Caki2 (cell line): Measurements from ENCODE around the gene C4BPA. TPM values are rescaled to one million over a fixed set of nuclear protein-coding genes. Genes with fewer than 3 reads are reported as not detected.

ENCODE experiments used
- DNase-seq: peaks from one replicate; pipeline ENCODE4 v3.0.0-alpha.2; 2015; ENCODE audit warnings: low read depth
- in situ Hi-C: cut with HindIII; loops from 2 replicates; pipeline ENCODE4 v1.10.0; 2016; ENCODE audit warnings: low sequenced_read_pairs, low pct_unique_long_range_greater_than_20kb, mixed read lengths
- total RNA-seq: library from RNA; depleted of rRNA; stranded (reverse); fragments of >200 nt; shearing (Covaris generic); gene quantifications from 2 replicates; pipeline ENCODE4 v1.2.3, GENCODE V29; 2014; ENCODE audit warnings: low replicate concordance; rRNA removed

C4BPA gene
- not detected in 2 replicates for total RNA-seq

DNA sequence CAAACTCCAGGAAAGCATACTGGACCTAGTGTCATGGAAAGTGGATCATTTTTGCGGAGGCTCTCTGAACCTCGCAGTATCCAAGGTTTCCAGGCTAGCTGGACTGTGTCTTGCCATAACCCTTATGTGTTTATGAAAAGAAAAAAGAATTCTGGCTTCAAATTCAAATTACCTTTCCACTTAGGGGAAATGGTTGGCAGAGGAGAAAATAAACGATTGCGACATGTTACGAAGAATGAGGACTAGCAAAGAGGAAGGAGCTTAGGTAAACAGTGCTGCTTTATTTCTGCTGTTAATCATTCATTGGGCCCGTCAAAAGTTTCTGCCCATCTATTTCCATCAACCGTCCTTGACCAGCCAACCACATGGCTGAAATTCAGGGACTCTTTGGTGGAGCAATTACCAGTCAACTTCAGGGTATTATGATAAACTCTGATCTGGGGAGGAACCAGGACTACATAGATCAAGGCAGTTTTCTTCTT is at the start of gene C4BPA:
Gene C4BPA (plus strand): TSS at position 342 of the 482 bp plus-strand sequence. CDS start 8,793 bp downstream, outside the sequence.
- in situ Hi-C loops = no loop called here
- peak; percentile 27 for DNase-seq

DNA sequence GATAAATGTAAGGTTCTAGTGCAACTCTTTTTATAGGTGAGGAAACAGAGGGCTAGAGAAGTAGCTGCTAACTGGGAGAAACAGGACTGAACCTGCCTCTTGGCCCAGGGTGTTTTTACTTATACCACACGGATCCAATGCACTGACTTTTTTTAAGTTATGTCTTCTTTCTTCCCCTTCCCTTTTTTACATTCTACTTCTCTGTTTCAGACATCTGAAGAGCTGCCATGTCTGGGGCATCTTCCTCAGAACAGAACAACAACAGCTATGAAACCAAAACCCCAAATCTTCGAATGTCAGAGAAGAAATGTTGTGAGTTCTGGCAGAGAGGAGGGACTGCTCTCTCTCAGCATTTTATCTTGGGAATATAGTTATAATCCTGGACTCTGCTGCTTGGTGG is 49.5 kb upstream of the C4BPA start:
- in situ Hi-C loops = no loop called here
- no peak for DNase-seq

DNA sequence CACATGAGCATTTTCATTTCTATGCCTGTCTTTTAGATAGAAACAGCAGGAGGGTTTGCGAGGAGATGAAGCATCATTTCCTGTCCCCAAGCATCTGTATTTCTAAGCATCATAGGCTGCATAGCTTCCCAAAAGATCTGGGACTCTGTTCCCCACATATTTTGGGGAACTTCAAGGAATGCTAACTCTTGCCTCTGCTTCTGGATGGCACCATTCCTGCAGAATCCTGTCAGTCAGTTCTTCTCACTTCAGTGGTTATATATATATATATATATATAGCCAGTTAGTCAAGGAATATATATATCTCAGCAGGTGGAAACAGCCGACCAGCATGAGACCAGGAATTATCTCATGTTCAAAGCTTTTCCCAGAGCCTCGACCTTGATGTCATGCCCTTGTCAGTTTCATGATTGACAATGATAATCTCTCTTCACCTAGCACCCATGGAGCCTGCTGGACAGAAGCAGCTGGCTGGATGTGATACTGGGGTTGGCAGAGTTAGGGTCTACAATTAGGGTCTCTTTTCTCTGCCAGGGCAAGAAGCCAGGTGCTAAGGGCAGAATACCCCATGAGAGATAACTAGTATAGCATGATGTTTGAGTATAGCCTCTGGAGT is 48.5 kb upstream of the C4BPA start:
- DNase-seq = no peak
- in situ Hi-C loops = no loop called here

DNA sequence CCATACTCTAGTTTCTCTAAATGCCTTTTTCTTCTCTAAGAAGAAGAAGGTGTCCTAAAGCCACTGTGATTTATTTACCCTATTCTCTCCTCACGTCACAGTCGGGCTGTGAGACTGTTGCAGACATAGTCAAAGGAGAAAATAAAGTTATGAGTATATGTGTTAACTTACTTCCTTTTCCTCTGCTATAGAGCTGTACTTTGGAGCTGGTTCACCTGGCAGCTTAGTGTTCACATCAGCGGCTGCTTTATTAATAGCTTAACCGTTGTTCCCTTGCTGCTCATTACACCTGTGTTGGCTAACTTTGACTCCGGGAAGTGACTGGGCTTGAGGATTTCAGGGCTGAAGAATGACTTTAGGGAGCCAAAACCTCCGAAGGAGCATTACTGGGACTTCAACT is 47.4 kb upstream of the C4BPA start:
- DNase-seq = no peak
- in situ Hi-C loops = no loop called here

DNA sequence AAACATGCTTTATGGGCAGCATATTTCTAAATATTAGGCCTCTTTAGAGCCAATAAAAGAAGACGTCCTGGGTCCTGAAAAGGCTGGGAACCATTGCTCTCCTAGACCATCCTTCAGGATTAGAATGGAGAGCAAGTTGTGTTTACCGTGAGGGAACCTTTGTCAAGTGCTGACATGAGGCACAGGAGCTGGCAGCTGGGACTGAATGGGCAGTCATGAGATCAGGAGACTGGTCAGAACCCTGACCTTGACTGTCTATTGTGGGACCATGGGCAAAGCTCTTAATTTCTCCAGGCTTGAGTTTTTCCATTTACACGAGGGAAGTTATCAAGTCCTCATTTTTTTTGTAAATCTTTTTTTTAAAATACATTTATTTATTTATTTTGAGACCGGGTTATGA is 45.8 kb upstream of the C4BPA start:
- in situ Hi-C loops = no loop called here
- DNase-seq = no peak

DNA sequence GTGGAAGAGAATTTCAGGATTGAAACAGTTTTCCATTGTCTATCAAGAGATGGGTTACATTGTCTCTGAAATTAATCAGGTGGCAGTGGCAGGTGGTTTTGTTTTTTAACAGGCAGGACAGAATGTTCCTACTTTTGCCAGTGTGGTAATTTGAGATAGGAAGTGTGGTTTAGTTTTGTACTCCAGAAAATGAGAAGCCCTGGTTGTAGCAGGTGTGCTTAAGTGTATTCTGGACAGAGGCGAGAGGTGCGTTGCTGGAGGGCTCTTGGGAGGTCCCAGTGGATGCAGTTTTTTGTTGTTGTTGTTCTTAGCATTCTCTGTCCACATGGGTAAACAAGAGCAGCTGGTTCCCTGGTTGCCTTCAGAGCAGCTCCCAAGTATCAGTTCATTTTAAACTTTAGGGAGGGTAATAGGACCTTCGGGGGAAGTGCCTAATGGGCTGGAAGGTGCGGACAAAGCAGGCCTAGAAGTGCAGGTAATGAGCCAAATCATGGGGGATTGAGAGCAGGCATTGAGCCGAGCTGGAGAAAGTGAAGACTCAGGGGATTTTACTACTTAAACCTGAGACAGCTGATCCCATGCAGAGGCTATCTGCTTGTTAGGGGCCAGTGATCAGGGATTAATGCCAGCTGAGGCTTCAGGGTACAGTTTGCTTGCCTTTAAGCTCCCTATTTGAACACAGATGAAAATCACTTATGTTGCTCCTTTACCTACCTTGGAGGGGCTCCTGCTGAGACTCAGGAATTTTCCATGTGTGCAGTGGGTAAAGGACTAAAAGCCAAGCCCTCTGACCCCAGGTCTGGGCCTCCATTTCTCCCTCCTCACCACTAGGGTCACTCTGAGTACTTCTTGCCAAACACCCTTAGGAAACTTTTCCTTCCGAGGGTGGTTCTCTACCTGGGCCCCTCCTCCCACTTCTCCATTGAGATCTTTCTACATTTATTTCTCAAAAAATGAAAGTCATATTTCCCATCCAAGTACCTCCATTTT is 44.9 kb upstream of the C4BPA start:
- no peak for DNase-seq
- in situ Hi-C loops = no loop called here

DNA sequence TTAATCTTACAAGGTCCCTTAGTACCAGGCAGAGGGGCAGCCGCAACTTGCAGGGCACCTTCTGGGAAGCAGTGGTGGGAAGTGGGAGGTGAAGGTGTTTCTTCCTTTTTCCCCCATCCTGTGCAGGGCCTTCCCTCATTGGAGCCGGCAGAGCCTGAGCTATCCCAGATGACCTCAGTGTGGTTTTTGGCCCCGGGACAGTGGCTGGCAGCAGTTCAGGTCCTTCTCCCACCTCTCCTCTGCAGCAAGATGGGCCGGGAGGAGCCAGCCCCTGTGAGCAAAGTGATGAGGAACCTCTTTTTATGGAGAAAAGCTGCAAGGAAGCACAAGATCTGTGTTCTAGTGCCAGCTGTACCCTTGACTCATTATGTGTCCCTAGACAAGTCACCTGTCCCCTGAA is 44.2 kb upstream of the C4BPA start:
- no peak for DNase-seq
- in situ Hi-C loops = no loop called here

DNA sequence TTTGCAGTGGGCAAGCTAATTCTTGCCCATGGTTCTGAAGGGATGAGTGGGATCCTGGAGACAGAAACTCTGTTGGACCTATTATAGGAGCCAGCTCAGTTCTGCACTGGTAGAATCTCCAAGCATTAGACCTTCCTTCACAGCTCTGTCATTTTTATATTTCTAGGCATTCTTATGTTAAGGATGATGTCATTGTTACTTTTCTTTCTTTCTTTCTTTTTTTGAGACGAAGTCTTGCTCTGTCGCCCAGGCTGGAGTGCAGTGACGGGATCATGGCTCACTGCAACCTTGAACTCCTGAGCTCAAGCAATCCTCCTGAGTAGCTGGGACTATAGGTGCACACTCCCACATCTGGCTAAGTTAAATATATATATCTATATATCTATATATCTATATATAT is 43.4 kb upstream of the C4BPA start:
- in situ Hi-C loops = no loop called here
- DNase-seq = no peak

DNA sequence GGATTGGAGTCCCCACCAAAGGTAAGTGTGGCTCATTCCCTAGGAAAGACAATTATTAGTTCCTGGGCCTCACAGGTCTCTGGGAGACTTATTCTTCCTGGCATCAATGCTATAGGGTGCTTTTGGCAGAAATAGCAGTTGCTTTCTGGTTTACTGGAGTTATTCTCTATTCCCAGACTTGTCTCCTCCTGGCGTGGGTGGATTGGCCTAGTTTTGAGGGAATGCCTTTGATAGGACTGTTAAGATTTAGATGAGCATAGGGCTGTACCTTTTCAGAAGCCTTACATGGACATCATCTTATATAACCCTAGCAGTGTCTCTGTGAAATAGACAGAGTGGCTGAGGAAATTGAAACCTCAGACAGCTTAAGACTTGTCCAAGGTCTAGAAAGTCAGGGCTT is 42.0 kb upstream of the C4BPA start:
- in situ Hi-C loops = no loop called here

DNA sequence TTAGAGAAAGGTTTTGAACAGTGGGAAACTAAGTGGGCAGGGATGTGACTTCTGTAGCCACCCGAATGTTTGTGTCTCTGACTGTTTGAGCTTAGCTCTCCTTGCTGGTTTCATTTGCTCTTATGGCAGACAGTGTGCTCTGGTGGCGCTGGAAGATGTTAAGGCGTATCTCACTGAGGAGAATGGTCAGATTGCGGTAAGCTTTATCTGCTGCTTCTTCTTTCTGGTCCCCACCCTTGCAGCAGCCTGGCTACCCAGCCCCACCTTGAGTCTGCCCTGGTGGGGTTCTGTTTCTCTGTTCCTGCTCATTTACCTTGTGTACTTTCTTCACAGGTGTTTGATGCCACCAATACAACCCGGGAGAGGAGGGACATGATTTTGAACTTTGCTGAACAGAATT is 41.0 kb upstream of the C4BPA start:
- DNase-seq = no peak
- in situ Hi-C loops = no loop called here

More for the DNA sequence above, 42.0 kb upstream of the C4BPA start:
- DNase-seq = no peak

DNA sequence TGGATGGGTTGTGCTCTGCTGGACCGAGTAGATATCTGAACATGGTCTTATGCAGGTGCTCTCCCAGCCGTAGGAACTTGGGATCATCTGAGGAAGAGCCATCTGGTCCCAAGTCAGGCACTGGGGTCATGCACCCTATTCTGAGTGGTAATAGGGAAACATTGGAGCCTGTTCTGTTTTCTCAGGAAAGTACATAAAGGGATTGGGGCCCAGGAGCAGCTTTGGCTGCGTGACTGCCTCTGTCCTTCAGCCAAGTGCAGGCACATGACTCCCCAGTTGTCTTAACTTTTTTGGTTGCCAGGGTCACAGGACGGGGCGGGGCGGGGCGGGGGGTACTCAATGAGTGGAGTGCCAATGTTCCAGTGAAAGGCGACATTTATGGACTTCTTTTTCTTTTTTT is 39.5 kb upstream of the C4BPA start:
- in situ Hi-C loops = no loop called here
- DNase-seq = no peak

DNA sequence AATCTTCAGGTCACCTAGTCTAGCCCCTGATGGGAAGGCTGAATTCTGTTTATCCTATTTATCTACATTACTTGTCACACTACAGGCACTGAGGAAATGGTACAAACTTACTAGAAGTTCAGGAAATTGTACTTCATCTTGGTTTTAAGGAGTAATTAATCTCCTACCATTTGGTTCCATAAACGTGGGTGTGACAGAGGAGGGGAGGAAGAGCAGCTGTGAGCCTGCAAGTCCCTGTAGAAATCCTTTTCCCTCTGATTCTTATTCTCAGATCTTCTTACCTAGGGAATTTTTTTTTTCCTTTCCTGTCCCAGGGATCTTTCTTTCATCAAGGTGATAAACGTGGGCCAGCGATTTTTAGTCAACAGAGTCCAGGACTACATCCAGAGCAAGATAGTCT is 36.8 kb upstream of the C4BPA start:
- in situ Hi-C loops = no loop called here
- DNase-seq = no peak

DNA sequence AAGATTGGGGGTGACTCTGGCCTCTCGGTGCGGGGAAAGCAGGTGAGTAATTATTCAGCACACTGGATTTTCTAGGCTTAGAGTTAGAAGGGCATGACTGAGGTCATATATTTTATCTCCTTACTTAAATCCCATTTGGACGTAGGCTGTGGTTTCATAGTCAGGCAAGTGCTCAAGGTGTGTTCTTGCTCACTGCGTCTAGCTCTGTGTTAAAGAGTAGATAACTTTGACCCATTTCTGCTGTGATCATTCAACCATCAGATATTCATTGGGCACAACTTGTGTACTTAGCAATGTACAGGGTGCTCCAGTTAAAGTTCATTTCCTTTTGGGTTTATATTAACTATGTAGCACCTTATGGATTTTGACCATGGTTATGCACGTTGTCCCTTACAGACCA is 36.4 kb upstream of the C4BPA start:
- in situ Hi-C loops = no loop called here
- no peak for DNase-seq

DNA sequence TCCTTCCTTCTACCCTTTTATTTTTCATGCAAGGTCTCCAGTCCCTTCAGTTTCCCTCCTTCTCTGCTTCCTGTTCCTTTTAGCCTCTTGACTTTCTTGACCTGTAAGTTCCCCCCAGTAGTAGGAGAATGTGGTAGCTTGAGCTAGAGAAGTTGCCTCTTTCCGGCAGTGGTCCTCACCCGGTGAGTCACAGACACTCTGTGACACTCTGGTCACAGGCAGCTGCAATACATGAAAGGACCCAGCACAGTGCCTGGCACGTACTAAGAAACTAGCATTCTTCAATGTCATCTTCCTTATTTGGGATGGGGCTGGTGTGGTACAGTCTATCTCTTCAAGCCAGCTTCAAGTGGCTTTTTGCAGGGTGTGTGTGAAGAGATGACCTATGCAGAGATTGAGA is 35.0 kb upstream of the C4BPA start:
- in situ Hi-C loops = no loop called here
- DNase-seq = no peak

DNA sequence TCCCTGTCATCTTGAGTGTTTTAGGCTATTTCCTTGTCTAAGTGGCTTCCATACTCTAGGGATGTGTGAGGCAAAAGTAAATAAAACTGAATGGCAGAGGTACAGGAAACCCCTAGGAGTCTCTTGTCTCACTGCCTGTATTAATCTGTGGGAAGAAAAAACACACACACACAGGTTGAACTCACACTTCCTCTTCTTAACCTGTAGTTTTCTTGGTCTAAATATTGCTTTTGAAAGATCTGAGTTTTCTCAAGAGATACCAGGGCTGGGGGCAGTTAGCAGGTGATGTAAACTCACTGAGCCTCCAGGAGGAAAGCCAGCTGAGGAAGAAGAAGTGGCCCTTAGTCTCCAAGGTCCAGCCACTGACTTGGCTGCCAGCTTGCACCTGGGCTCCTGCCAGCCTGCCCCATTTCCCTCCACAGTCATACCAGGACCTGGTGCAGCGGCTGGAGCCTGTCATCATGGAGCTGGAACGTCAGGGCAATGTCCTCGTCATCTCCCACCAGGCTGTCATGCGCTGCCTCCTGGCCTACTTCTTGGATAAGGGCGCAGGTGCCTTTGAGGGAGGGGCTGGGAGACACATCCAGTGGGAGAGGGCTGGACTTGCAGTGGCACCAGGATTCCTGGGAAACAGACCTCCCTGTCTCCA is 34.1 kb upstream of the C4BPA start:
- no peak for DNase-seq
- in situ Hi-C loops = no loop called here

DNA sequence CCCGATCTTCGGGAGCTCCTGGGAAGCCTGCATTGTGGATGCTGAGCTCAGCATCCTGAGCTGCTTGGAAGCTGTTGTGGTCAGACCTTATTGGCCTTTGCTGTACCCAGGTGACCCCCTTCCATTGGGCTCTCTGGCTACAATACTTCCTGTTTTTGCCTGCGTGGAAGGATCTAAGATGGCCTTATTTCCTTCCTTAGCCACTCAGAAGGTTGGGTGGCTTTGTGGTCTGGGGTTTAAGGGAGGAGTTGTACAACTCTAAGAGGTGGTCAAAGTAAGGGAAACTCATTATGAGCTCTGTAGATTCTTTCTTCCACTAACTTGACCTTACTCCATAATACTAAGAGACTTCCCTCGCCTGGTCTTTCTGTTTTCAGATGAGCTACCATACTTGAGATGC is 33.2 kb upstream of the C4BPA start:
- DNase-seq = no peak
- in situ Hi-C loops = no loop called here

DNA sequence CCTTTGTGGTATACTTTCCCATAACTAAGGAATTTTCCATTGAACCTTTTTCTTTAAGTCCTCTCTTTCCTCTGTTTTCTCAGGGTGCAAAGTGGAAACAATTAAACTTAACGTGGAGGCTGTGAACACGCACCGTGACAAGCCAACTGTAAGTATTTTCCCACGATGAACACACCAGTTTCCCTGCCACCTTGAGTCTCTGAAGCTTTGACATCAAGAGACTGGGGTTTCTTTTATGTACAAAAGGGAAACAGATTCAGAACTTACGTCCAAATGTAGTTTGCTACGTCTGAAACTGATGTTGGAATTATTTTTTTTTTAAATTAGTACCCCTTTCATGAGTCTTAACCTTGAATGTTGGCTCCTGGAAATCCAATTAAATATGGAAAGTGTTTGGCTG is 32.6 kb upstream of the C4BPA start:
- in situ Hi-C loops = no loop called here
- no peak for DNase-seq

DNA sequence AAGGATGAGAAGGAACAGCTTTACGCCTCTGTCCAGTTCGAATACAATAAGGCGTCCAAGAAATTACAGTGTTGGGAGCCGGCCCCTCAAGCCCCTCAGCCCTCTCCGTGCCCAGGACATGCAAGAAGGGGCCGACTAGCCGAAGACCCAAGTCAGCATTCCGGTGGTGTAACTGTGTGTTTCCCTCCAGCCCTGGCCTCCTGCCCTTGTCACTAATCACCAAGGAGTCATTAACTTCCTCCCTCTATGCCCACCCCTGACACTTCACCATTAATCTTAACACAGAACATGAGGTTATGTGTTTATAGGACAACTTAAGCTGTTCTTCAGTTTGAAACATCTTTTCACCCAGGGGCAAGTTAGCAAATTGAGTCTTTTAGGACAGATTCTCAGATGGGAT is 31.8 kb upstream of the C4BPA start:
- in situ Hi-C loops = no loop called here
- DNase-seq = no peak
